HEK293T (cell line): ENCODE measurements around the gene ATP5F1A.

ENCODE experiments used
- ARNT ChIP-seq: fragments of 450-650 bp; IDR thresholded peaks from 2 replicates; pipeline ENCODE4 v1.6.1; 2017; ENCODE audit warnings: mild to moderate bottlenecking
- BHLHE40 ChIP-seq: fragments of 450-650 bp; IDR thresholded peaks from 2 replicates; pipeline ENCODE4 v1.6.1; 2016; ENCODE audit warnings: mild to moderate bottlenecking, moderate library complexity, borderline replicate concordance
- ELF4 ChIP-seq: fragments of 450-650 bp; IDR thresholded peaks from 2 replicates; pipeline ENCODE4 v1.6.1; 2017; ENCODE audit warnings: antibody characterized with exemption
- FOXA1 ChIP-seq: fragments of 450-650 bp; IDR thresholded peaks from 2 replicates; pipeline ENCODE4 v1.6.1; 2016; ENCODE audit warnings: mild to moderate bottlenecking
- FOXK2 ChIP-seq: fragments of 450-650 bp; IDR thresholded peaks from 2 replicates; pipeline ENCODE4 v1.6.1; 2016; ENCODE audit warnings: mild to moderate bottlenecking
- FOXM1 ChIP-seq: fragments of 450-650 bp; IDR thresholded peaks from 2 replicates; pipeline ENCODE4 v1.6.1; 2017; ENCODE audit warnings: mild to moderate bottlenecking, borderline replicate concordance
- HDGF ChIP-seq: fragments of 450-650 bp; IDR thresholded peaks from 2 replicates; pipeline ENCODE4 v1.6.1; 2017; ENCODE audit warnings: antibody characterized with exemption, borderline replicate concordance
- L3MBTL2 ChIP-seq: fragments of 450-650 bp; conservative IDR thresholded peaks from 2 replicates; pipeline ENCODE4 v1.6.1; 2016; ENCODE audit warnings: mild to moderate bottlenecking
- TARDBP ChIP-seq: fragments of 450-650 bp; IDR thresholded peaks from 2 replicates; pipeline ENCODE4 v1.6.1; 2016
- TF ChIP-seq, protein P1 (sequence below): fragments of 450-650 bp; IDR thresholded peaks from 2 replicates; pipeline ENCODE4 v1.6.1; 2016

DNA sequence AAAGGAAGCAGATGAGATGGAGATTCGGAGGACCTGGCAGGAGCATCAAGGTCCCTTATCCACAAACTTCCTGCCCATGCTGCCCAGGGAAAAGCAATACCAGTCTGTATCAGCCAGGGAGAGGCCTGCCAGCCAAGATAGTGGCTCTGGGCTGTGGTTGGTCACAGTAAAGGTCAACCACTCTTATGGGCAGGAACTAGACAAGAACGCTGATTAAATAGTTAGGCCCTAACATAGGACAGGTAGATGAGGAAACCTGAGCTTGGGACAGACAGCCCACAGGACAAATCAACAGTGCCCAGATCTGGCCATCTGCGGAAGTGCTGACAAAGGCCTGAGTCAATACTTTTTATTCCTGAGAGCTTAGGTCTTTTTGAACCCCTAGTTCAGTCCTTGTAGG is 36.7 kb downstream of the ATP5F1A start:
- TF ChIP-seq ELF4 (no peak), HDGF (no peak), FOXM1 (no peak), TARDBP (no peak), FOXK2 (no peak), BHLHE40 (no peak), L3MBTL2 (no peak), ARNT (no peak), FOXA1 (no peak)
- TF ChIP-seq, protein P1, sequence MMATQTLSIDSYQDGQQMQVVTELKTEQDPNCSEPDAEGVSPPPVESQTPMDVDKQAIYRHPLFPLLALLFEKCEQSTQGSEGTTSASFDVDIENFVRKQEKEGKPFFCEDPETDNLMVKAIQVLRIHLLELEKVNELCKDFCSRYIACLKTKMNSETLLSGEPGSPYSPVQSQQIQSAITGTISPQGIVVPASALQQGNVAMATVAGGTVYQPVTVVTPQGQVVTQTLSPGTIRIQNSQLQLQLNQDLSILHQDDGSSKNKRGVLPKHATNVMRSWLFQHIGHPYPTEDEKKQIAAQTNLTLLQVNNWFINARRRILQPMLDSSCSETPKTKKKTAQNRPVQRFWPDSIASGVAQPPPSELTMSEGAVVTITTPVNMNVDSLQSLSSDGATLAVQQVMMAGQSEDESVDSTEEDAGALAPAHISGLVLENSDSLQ, result no peak
